HG03060 (cell line): Measurements from ENCODE around the gene ISLR.
"Not testable (repeated sequence)": the region's sequence is repeated elsewhere in the genome, so short reads cannot be mapped to it uniquely, and the experiment has no call there.

ENCODE experiments used
- ATAC-seq: cut with Tn5 transposase; IDR thresholded peaks from one replicate; pipeline ENCODE4 v1.9.1; 2021; ENCODE audit warnings: low read depth, moderate number of reproducible peaks; ENCODE audit not compliant: unreplicated experiment

ISLR gene

DNA sequence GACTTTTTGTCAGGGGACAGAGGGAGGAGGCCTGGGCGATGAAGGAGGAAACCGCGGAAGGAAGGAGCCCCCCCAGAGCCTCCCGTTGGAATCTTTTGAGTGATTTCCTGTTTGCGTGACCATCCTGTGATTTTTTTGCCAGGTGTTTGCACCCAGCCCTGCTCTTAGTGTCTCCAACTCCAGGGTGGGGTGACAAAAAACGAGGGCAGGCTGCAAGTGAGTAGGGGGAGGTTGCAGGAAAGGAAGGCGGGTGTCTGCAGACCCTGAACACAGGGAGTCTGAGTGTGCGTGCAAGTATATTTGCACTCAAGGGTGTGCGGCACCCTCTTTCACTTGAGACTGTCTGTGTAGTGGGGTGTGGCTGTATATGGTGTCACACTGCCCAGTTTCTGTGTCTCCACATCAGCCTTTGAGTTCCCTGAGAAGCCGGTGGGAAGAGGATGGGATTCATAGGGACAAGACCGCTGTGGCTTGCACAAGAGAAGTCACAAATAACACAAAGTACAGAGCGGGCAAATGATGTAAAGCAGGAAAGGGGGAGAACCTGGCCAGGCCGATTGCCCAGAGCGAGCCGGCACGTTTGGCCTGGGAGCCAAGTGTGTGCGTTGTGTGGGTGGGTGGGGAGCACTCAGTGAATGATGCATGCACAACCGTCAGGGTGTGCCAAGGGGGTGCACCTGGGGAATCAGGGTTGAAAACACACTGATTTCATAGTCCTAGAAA is 36.5 kb upstream of the ISLR start:
- no peak for ATAC-seq

DNA sequence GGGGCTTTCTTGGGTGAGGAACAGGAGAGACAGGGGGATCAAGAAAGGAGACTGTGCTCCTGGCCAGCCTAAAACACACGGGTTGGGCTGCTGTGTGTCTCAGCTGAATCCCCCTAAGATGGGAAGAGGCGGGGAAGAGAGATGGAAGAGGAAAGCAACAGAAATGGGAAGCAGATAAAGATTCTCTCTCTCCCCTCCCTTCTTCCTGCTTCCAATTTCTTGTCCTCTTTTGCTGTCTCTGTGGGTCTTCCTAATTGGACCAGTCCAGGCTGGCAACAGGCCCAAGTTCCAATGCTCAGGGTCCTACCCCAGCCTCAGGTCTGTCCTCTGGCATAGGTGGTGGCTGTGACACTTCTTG is 36.0 kb upstream of the ISLR start:
- ATAC-seq: no peak

DNA sequence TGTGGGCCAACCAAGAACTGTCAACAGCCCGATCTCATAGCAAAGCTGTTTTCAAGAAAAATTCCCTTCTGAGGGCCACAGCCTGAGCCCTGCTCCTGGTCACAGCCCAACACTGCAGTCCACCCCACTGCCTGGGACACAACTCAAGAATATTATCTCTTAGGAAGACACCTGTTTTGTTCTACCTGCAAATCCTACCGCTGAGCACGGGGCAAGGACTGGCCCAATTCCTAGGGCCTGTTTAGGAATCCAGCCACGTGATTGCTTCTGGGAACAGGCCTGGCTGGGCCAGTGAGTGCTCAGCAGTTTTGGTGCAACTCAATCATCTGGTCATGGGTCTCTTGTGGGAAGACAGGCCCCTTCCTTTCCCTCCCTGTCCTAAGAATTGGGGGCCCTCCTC is 34.9 kb upstream of the ISLR start:
- no peak for ATAC-seq

GRCh38 chr15:74141591-74141990 is 31.9 kb upstream of the ISLR start:
- no peak for ATAC-seq

- no peak for ATAC-seq
Measured at GRCh38 chr15:74144153-74144775, 29.2 kb upstream of the ISLR start.

DNA sequence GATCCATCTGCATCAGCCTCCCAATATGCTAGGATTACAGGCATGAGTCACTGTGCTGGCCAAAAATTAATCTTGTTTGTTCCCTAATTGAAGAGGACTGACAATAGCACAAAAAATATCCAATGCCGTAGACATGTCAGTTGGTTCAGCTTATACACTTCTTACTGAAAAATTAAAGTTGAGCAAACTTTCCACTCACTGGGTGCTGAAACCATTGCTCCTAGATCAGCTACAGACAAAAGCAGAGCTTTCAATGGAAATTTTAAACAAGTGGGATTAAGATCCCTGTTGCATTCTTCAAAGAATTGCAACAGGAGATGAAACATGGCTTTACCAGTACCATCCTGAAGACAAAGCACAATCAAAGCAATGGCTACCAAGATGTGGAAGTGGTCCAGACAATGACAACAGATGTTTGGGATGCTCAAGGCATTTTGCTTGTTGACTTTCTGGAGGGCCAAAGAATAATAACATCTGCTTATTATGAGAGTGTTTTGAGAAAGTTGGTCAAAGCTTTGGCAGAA is 27.2 kb upstream of the ISLR start:
- no peak for ATAC-seq

GRCh38 chr15:74147051-74147450 is 26.5 kb upstream of the ISLR start:
- no peak for ATAC-seq

GRCh38 chr15:74155766-74156417 is 17.6 kb upstream of the ISLR start:
- ATAC-seq: no peak

GRCh38 chr15:74156678-74157411 is 16.7 kb upstream of the ISLR start:
- no peak for ATAC-seq

DNA sequence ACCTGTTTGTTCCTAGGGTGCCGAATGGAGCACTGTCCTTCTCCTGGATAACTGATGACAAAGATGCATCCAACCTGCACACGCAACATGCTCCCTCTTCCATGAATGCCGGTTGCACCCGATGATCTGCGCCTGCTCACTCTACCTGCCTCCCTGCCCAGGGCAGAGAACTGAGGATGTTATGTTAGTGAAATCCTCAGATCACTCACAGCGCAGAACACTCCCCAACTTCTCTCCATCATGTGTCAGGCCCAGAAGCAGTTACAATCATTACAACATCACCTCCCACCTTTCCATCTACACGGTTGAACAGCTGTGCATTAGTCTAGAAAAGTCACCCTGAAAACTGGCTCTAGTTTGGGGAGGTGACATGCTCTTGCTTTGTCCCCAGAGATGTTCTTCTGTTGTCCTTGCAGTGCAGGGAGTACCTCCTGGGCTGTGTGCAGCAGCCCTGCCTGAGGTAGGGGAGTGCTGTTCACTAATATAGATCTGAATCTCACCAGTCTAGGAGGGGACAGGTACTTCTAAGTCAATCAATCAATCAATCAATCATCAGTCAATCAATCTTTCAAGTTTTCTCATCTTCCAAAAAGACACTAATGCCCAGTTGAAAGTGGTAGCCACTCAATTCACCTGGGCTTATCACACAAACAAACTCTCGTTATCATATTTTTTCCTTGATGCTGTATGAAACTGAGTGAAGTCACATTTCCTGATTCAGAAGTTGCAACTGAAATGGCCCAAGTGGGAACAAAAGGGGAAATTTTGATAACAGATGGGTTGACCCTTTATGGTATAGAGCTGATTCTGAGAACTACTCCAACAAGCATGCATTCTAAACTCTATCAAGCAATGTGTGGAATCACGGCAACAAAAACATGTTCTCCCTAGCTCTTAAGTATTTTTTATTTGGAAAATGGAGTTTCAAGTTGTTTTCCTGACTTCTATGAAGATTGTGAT is 15.4 kb upstream of the ISLR start:
- no peak for ATAC-seq

DNA sequence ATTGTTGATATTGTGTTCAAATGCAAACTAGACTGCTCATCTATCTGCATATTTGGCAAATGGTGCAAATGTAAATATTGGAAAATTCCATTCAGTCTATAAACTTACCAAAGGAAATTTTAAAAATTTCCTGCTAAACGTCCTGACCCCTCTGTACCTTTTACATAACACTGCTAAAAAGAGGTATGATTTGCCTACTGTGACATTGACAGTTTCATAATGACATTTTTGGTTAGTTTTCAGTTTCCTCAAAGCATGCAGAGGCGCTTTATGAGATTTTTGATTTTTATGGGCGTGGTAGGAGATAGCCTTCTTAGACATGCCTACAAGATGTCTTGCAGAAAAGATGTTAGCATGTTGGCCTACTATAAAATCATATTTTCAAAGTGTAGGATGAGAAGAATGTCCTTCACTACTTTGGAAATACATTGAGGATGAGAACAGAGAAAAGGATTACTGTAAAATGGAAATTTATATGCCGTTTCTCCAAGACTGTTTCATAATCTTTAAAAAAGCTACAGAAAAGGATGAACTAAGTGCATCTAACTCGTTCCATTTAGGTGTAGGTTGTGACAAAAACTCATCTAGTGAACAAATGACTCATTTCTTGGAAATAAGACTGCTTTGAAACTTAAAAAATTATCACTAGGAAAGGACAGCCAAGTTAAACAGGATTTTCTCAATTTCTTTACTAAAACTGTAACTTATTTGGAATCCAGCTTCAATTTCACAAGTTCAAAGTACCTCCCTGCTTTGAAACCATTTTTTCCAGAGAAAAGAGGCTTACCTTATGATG is 14.5 kb upstream of the ISLR start:
- peak; percentile 67 for ATAC-seq

DNA sequence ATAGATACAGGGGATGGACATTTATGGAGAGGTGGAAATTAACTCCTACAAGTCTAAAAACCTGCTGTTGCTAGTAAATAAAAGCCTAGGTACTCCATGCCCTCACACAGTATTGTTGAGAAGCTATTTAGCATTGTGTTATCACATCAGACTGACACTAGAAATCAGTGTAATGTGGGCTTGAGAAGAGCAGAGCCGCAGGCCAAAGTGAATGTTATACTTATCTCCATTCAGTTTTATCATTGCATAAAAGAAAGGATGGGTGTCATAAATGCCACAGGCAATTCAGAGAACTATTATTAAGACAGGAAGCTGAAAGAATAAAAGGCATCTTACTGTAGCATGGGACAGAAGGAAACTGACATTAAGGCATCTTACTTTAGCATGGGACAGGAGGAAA is 13.7 kb upstream of the ISLR start:
- no peak for ATAC-seq

GRCh38 chr15:74160390-74160789 is 13.1 kb upstream of the ISLR start:
- not testable (repeated sequence) for ATAC-seq

- not testable (repeated sequence) for ATAC-seq
Measured at GRCh38 chr15:74162195-74162536, 11.3 kb upstream of the ISLR start.

- no peak for ATAC-seq
Measured at GRCh38 chr15:74165461-74165860, 8.0 kb upstream of the ISLR start.

DNA sequence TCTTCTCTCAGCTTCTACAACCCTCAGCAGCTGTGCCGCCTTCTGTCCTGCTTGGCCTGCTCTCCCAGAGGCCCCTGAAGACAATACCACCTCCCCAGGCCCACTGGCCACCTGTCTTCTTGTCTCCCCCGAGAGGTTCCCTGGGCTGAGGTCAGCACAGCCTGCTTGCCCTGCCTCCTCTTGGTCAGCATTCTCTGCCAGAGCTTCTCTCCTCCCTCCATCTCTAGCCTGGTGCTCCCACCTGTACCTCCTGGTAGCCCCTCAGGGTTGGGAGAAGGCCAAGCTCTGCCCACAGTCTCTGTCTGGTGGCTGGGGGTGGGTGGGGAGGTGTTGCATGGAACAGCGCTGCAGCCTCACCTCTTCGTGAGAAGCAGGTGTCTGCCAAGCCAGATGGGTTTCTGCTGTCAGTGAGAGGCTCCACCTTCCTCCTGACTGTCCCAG is 5.6 kb upstream of the ISLR start:
- ATAC-seq: no peak

GRCh38 chr15:74168711-74169126 is 4.8 kb upstream of the ISLR start:
- no peak for ATAC-seq

DNA sequence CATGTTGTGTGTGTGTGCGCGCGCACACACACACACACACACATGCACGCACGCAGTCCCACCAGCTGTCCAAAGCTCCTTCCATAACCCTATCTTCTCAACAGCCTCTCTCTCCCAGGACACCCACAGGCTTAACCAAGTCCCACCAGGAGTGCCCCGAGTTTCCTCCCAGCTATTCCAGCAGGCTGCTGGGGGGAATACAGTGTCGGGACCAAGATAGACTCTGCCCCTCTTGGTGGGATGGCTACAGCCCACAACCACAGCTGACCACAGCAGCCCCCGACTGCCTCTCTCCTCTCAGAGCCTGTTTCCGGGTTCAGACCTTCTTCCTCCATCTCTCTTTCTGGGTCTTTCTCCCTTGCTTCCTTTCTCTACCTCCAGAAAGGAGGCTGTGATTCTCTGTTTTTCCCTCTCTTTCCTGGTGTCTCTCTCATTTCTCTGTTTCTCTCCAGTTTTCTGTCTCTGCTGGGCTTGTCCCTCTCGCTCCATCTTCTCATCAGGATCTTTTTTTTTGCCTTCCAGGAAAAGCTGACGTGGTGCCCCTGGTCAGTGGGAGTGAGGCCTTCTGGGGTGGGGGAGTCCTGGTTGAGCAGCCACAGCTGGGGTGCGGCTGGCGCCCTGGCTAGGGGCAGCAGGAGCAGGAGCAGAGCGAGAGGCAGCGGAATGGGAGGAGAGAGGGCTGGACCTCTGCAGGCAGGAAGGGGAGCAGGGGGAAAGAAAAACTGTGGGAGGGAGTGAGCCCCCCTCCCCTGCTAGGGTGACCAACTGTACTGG is 3.3 kb upstream of the ISLR start:
- no peak for ATAC-seq
